Karpas-422 (cell line): ENCODE data around the gene P2RY8. TPM values are rescaled to one million over a fixed set of nuclear protein-coding genes. Genes with fewer than 3 reads are reported as not detected.

Experiments used
- DNase-seq: peaks from one replicate; pipeline ENCODE4 v3.0.0-alpha.2; 2015
- H2AFZ ChIP-seq: fragments of 200-600 bp; sonication (generic); 2 replicates; pipeline ENCODE4 v1.6.1; 2014; ENCODE audit warnings: antibody characterized with exemption, low read length, mixed read lengths
- H3K27ac ChIP-seq: fragments of 200-600 bp; sonication (generic); 2 replicates; pipeline ENCODE4 v1.5.1; 2014; ENCODE audit warnings: mild to moderate bottlenecking, low read length, moderate library complexity
- H3K27me3 ChIP-seq: fragments of 200-600 bp; sonication (generic); 2 replicates; pipeline ENCODE4 v1.6.1; 2014; ENCODE audit warnings: low read length, mixed read lengths
- H3K36me3 ChIP-seq: fragments of 200-600 bp; sonication (generic); 2 replicates; pipeline ENCODE4 v1.6.1; 2014; ENCODE audit warnings: low read length, mixed read lengths; ENCODE audit not compliant: insufficient read depth
- H3K4me1 ChIP-seq: fragments of 200-600 bp; sonication (generic); 2 replicates; pipeline ENCODE4 v1.6.1; 2014; ENCODE audit warnings: mild to moderate bottlenecking, low read length, mixed read lengths
- H3K4me2 ChIP-seq: fragments of 200-600 bp; sonication (generic); 2 replicates; pipeline ENCODE4 v1.6.1; 2014; ENCODE audit warnings: low read length, low read depth, mild to moderate bottlenecking; ENCODE audit not compliant: poor library complexity, severe bottlenecking
- H3K4me3 ChIP-seq: fragments of 200-600 bp; sonication (generic); 2 replicates; pipeline ENCODE4 v1.5.1; 2014; ENCODE audit warnings: mild to moderate bottlenecking, antibody characterized with exemption, low read length, mixed read lengths
- H3K79me2 ChIP-seq: fragments of 200-600 bp; sonication (generic); 2 replicates; pipeline ENCODE4 v1.6.1; 2014; ENCODE audit warnings: mild to moderate bottlenecking, low read length, mixed read lengths
- H3K9ac ChIP-seq: fragments of 200-600 bp; sonication (generic); 2 replicates; pipeline ENCODE4 v1.6.0; 2014; ENCODE audit warnings: low read length
- H3K9me2 ChIP-seq: fragments of 200-600 bp; sonication (generic), shearing (Covaris generic); replicated peaks from 2 replicates; pipeline ENCODE4 v1.6.0; 2014; ENCODE audit warnings: mild to moderate bottlenecking, low read length, moderate library complexity; ENCODE audit not compliant: insufficient read depth
- H3K9me3 ChIP-seq: fragments of 300-700, 200-600 bp; sonication (generic); 2 replicates; pipeline ENCODE4 v1.6.1; 2014; ENCODE audit warnings: low read length, mixed read lengths
- H4K20me1 ChIP-seq: fragments of 200-600 bp; sonication (generic); 2 replicates; pipeline ENCODE4 v1.6.1; 2014; ENCODE audit warnings: mild to moderate bottlenecking, antibody characterized with exemption, low read length, low read depth; ENCODE audit not compliant: insufficient read depth
- total RNA-seq: library from RNA; depleted of rRNA; stranded (reverse); fragments of >200 nt; shearing (Covaris generic); gene quantifications from 2 replicates; pipeline ENCODE4 v1.2.3, GENCODE V29; 2014; ENCODE audit warnings: low replicate concordance; rRNA removed

P2RY8 gene
- total RNA-seq, result 87.1 and 130 TPM in 2 replicates

- DNase-seq, result peak; percentile 93
- peaks cover 35% of the 10 kb centered on the region for H3K79me2 ChIP-seq
- no peaks in the 10 kb centered on the region for H4K20me1 ChIP-seq
- peak within 1 kb of the TSS; percentile 96 for H3K27ac ChIP-seq
- H3K4me2 ChIP-seq, result peak within 1 kb of the TSS; percentile 93
- H3K9me3 ChIP-seq, result no peaks in the 10 kb centered on the region
- H3K27me3 ChIP-seq, result no peaks in the 10 kb centered on the region
- H3K4me1 ChIP-seq, result peaks cover 25% of the 10 kb centered on the region
- H2AFZ ChIP-seq, result peak within 1 kb of the TSS; percentile 37; the same call in 1 of the 2 replicates
- H3K36me3 ChIP-seq, result peaks cover 4% of the 10 kb centered on the region
- H3K4me3 ChIP-seq, result peak within 1 kb of the TSS; percentile 98
- peak within 1 kb of the TSS; percentile 99 for H3K9ac ChIP-seq
- H3K9me2 ChIP-seq, result no peaks in the 10 kb centered on the region
Observed at GRCh38 chrX:1537031-1537715, at the start of gene P2RY8. Gene P2RY8, minus strand, starts transcription at chrX:1537185. Its CDS starts 70,627 bp downstream, at chrX:1466558.

- H2AFZ ChIP-seq, result no peak overlapping the region
- DNase-seq, result no peak
Observed at GRCh38 chrX:1584237-1585011, 47.4 kb upstream of the P2RY8 start.

GRCh38 chrX:1582686-1583437 is 45.9 kb upstream of the P2RY8 start:
- H2AFZ ChIP-seq, result peak overlapping the region; percentile 87; the same call in 1 of the 2 replicates
- H3K4me1 ChIP-seq, result peaks cover 36% of the 10 kb centered on the region
- H3K4me2 ChIP-seq, result peak overlapping the region; percentile 34
- H3K9ac ChIP-seq, result peak overlapping the region; percentile 35
- no peaks in the 10 kb centered on the region for H3K9me2 ChIP-seq
- DNase-seq, result peak; percentile 68
- H3K9me3 ChIP-seq, result no peaks in the 10 kb centered on the region
- H4K20me1 ChIP-seq, result no peaks in the 10 kb centered on the region
- H3K27ac ChIP-seq, result no peak overlapping the region
- H3K79me2 ChIP-seq, result no peaks in the 10 kb centered on the region
- no peaks in the 10 kb centered on the region for H3K27me3 ChIP-seq
- no peaks in the 10 kb centered on the region for H3K36me3 ChIP-seq
- H3K4me3 ChIP-seq, result peak overlapping the region; percentile 11; the same call in 1 of the 2 replicates

More at GRCh38 chrX:1584237-1585011, 47.4 kb upstream of the P2RY8 start:
- H4K20me1 ChIP-seq, result no peaks in the 10 kb centered on the region
- no peaks in the 10 kb centered on the region for H3K79me2 ChIP-seq
- no peaks in the 10 kb centered on the region for H3K36me3 ChIP-seq
- H3K9ac ChIP-seq, result no peak overlapping the region
- H3K9me3 ChIP-seq, result no peaks in the 10 kb centered on the region
- no peaks in the 10 kb centered on the region for H3K9me2 ChIP-seq
- no peak overlapping the region for H3K4me3 ChIP-seq
- no peak overlapping the region for H3K27ac ChIP-seq
- H3K27me3 ChIP-seq, result no peaks in the 10 kb centered on the region
- H3K4me2 ChIP-seq, result no peak overlapping the region
- peaks cover 27% of the 10 kb centered on the region for H3K4me1 ChIP-seq

- peaks cover 24% of the 10 kb centered on the region for H3K4me1 ChIP-seq
Observed at GRCh38 chrX:1581132-1581531, 44.1 kb upstream of the P2RY8 start.

GRCh38 chrX:1578511-1579173 is 41.7 kb upstream of the P2RY8 start:
- Histone ChIP-seq H3K9me3 (no peaks in the 10 kb centered on the region), H3K4me1 (peaks cover 24% of the 10 kb centered on the region), H3K27ac (no peak overlapping the region)

More at GRCh38 chrX:1581132-1581531, 44.1 kb upstream of the P2RY8 start:
- Histone ChIP-seq H3K27me3 (no peaks in the 10 kb centered on the region), H3K9me2 (no peaks in the 10 kb centered on the region), H4K20me1 (no peaks in the 10 kb centered on the region), H3K36me3 (no peaks in the 10 kb centered on the region), H3K79me2 (no peaks in the 10 kb centered on the region), H3K4me3 (no peak overlapping the region), H2AFZ (no peak overlapping the region), H3K4me2 (no peak overlapping the region), H3K9ac (no peak overlapping the region), H3K9me3 (no peaks in the 10 kb centered on the region), H3K27ac (no peak overlapping the region)
- DNase-seq, result peak; percentile 96

GRCh38 chrX:1577845-1578244 is 40.9 kb upstream of the P2RY8 start:
- Histone ChIP-seq H3K4me1 (peaks cover 19% of the 10 kb centered on the region), H3K9me3 (no peaks in the 10 kb centered on the region)

More at GRCh38 chrX:1578511-1579173, 41.7 kb upstream of the P2RY8 start:
- Histone ChIP-seq H3K79me2 (no peaks in the 10 kb centered on the region), H3K9ac (no peak overlapping the region), H3K9me2 (no peaks in the 10 kb centered on the region), H3K4me3 (no peak overlapping the region), H2AFZ (no peak overlapping the region), H3K36me3 (no peaks in the 10 kb centered on the region), H3K4me2 (peak overlapping the region; percentile 22), H3K27me3 (no peaks in the 10 kb centered on the region; the same call in 1 of the 2 replicates), H4K20me1 (no peaks in the 10 kb centered on the region)
- no peak for DNase-seq

GRCh38 chrX:1576201-1576992 is 39.4 kb upstream of the P2RY8 start:
- Histone ChIP-seq H3K27ac (no peak overlapping the region), H3K79me2 (no peaks in the 10 kb centered on the region), H3K4me1 (peaks cover 16% of the 10 kb centered on the region), H3K36me3 (no peaks in the 10 kb centered on the region), H3K27me3 (no peaks in the 10 kb centered on the region; the same call in 1 of the 2 replicates), H4K20me1 (no peaks in the 10 kb centered on the region), H3K9me3 (no peaks in the 10 kb centered on the region), H3K9me2 (no peaks in the 10 kb centered on the region), H3K4me2 (no peak overlapping the region), H2AFZ (no peak overlapping the region), H3K9ac (no peak overlapping the region), H3K4me3 (no peak overlapping the region)
- DNase-seq, result no peak

More at GRCh38 chrX:1577845-1578244, 40.9 kb upstream of the P2RY8 start:
- Histone ChIP-seq H3K4me3 (no peak overlapping the region), H3K27me3 (no peaks in the 10 kb centered on the region; the same call in 1 of the 2 replicates), H2AFZ (no peak overlapping the region), H3K9me2 (no peaks in the 10 kb centered on the region), H3K4me2 (no peak overlapping the region), H4K20me1 (no peaks in the 10 kb centered on the region), H3K79me2 (no peaks in the 10 kb centered on the region), H3K9ac (no peak overlapping the region), H3K27ac (no peak overlapping the region), H3K36me3 (no peaks in the 10 kb centered on the region)
- DNase-seq, result no peak
